Right atrium auricular region (tissue), 2 donors: ENCODE data around the gene MORN1. TPM values are rescaled to one million over a fixed set of nuclear protein-coding genes. Genes with fewer than 3 reads are reported as not detected.

Experiments used
- DNase-seq: peaks from one replicate; pipeline ENCODE4 v3.0.0-alpha.2; 2019; ENCODE audit warnings: low spot score
- H3K27ac ChIP-seq, 2 donors: fragments of 200-600 bp; sonication (generic); 1 replicate in 1 of 2; 2 replicates in 1 of 2; pipeline ENCODE4 v1.5.1; 2016 to 2019
- H3K27me3 ChIP-seq, 2 donors: fragments of 200-600 bp; sonication (generic); one replicate each; pipeline versions ENCODE4 v1.5.1 to v1.6.0; 2017 to 2019
- H3K36me3 ChIP-seq: fragments of 200-600 bp; sonication (generic); one replicate; pipeline ENCODE4 v1.5.1; 2016
- H3K4me1 ChIP-seq, 2 donors: fragments of 200-600 bp; sonication (generic); one replicate each; pipeline versions ENCODE4 v1.5.1 to v1.6.0; 2017 to 2019
- H3K4me3 ChIP-seq, 2 donors: fragments of 200-600 bp; sonication (generic); 1 replicate in 1 of 2; 2 replicates in 1 of 2; pipeline ENCODE4 v1.5.1; 2017 to 2019; ENCODE audit warnings: mild to moderate bottlenecking in 1 of 2, moderate library complexity in 1 of 2
- H3K9me3 ChIP-seq, 2 donors: fragments of 200-600 bp; sonication (generic); one replicate each; pipeline ENCODE4 v1.5.1; 2019
- total RNA-seq, 2 donors: library from RNA; depleted of rRNA; stranded (reverse); fragments of >200 nt; gene quantifications; one replicate each; pipeline ENCODE4 v1.1.0, GENCODE V29; 2016
- TF ChIP-seq, protein P1 (sequence below), 2 donors: fragments of 200-600 bp; sonication (generic); IDR thresholded peaks; one replicate each; pipeline ENCODE4 v1.5.1; 2019; ENCODE audit warnings: antibody characterized with exemption in 2 of 2

The MORN1 gene
- total RNA-seq, 2 donors from 2014 or later = 2.2 to 3.8 TPM

DNA sequence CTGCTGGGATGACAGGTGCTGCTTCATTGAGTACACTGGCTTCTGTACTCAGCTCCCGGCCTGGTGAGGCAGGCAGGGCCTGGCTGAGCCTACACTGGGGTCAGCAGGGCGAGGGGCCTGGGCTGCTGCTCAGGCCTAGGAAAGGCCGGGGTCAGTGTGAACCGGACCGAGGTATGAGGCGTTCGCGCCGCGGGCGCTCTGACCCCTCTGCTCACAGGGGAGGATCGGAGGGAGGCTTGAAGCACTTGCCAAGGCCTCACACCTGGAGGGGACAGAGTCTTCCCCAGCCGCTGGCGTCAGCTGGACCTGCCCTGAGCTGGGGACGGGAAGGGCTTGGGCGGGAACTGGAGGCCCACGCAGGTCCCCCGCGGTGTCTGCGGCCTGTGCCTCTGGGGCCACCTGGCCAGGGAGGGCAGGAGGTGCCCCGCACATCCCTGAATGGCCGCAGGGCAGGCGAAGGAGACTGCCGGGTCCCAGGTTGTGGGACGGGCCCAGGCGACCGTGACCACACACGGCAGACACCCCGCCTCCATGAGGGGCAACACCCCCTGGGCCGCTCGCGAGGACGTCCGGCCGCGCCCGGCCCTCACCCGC lies 20.5 kb upstream of the MORN1 start:
- peaks cover 0 to 32% of the 10 kb centered on the region in 2 donors for H3K4me1 ChIP-seq

DNA sequence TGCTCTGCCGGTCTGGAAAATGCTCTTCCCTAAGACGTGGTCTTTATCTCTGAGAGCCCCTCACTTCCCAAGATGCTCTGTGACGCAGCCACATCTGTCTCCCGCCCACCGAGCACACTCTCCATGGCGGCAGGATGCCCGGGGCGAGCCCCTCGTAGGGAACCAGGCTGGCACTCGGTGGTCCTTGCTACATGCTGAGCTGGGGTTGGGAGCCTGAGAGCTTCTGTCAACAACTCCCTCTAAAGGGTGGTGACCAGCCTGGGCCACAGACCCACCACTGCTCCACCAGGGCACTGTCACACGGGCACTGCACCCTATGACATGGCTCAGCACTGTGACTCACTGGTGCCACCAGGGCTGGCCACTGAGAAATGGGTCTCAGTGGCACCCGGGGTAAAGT lies 18.4 kb upstream of the MORN1 start:
- peaks cover 15% of the 10 kb centered on the region for H3K36me3 ChIP-seq
- no peaks in the 10 kb centered on the region for H3K9me3 ChIP-seq
- no peak overlapping the region for H3K4me3 ChIP-seq
- TF ChIP-seq, protein P1, sequence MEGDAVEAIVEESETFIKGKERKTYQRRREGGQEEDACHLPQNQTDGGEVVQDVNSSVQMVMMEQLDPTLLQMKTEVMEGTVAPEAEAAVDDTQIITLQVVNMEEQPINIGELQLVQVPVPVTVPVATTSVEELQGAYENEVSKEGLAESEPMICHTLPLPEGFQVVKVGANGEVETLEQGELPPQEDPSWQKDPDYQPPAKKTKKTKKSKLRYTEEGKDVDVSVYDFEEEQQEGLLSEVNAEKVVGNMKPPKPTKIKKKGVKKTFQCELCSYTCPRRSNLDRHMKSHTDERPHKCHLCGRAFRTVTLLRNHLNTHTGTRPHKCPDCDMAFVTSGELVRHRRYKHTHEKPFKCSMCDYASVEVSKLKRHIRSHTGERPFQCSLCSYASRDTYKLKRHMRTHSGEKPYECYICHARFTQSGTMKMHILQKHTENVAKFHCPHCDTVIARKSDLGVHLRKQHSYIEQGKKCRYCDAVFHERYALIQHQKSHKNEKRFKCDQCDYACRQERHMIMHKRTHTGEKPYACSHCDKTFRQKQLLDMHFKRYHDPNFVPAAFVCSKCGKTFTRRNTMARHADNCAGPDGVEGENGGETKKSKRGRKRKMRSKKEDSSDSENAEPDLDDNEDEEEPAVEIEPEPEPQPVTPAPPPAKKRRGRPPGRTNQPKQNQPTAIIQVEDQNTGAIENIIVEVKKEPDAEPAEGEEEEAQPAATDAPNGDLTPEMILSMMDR (IDR thresholded peaks at IDR 0.05) = no peak
- H3K27ac ChIP-seq = no peak overlapping the region
- H3K4me1 ChIP-seq = peaks cover 0 to 32% of the 10 kb centered on the region in 2 donors
- DNase-seq = no peak
- H3K27me3 ChIP-seq = no peaks in the 10 kb centered on the region

More for the DNA sequence above, 20.5 kb upstream of the MORN1 start:
- H3K36me3 ChIP-seq = no peaks in the 10 kb centered on the region
- H3K9me3 ChIP-seq = no peaks in the 10 kb centered on the region
- DNase-seq = no peak
- H3K4me3 ChIP-seq = peak overlapping the region; percentile 76 to 86
- H3K27ac ChIP-seq = peak overlapping the region; percentile 81 to 84
- no peaks in the 10 kb centered on the region for H3K27me3 ChIP-seq
- TF ChIP-seq, protein P1 (IDR thresholded peaks at IDR 0.05) = no peak

DNA sequence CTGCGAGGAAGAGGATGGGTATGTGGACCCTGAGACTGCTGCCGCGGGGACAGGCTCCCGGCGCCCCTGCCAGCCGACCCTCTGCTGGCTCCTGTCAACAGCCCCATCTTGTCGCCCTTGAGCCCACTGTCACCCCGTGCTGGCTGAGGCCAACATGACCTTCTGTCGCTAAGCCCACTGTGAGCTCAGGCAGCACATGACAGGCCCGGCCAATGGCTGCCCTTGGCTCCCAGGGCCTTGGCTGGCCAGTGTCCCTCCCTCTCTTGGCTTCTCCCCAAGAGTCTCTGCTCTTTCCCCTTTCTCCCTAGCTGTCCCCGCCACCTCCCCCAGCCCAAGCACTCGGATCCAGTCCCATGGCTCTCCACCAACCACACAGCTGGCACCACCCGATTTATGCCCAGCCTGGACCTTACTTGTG lies 17.5 kb upstream of the MORN1 start:
- DNase-seq = no peak
- no peaks in the 10 kb centered on the region for H3K9me3 ChIP-seq
- H3K4me3 ChIP-seq = no peak overlapping the region
- peaks cover 0 to 25% of the 10 kb centered on the region in 2 donors for H3K4me1 ChIP-seq
- peak overlapping the region; percentile 21 to 40 for H3K27ac ChIP-seq
- H3K27me3 ChIP-seq = no peaks in the 10 kb centered on the region
- TF ChIP-seq, protein P1 (IDR thresholded peaks at IDR 0.05) = no peak
- peaks cover 23% of the 10 kb centered on the region for H3K36me3 ChIP-seq

DNA sequence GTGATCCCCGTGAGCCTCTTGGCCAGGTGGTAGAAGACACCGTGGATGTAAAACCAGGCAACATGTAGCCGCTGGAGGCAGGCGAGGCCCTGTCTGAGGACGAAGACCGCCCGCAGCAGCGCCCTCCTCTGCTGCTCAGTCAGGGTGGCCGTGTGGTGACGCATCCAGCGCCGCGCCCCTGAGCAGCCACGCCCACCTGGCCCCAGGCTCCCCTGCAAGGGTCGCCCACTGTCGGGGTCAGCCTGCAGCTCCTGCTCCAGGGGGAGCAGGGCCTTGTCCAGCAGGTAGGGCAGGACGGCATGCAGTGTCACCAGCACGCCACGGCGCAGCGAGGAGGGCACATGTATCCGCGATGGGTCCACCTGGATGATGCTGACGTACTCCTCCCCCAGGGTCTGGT lies 17.1 kb upstream of the MORN1 start:
- no peak for DNase-seq
- TF ChIP-seq, protein P1 (IDR thresholded peaks at IDR 0.05) = no peak
- Histone ChIP-seq H3K4me1 (peaks cover 0 to 21% of the 10 kb centered on the region in 2 donors), H3K36me3 (peaks cover 28% of the 10 kb centered on the region), H3K9me3 (no peaks in the 10 kb centered on the region), H3K27ac (peak overlapping the region; percentile 21 to 40), H3K4me3 (no peak overlapping the region), H3K27me3 (no peaks in the 10 kb centered on the region)

DNA sequence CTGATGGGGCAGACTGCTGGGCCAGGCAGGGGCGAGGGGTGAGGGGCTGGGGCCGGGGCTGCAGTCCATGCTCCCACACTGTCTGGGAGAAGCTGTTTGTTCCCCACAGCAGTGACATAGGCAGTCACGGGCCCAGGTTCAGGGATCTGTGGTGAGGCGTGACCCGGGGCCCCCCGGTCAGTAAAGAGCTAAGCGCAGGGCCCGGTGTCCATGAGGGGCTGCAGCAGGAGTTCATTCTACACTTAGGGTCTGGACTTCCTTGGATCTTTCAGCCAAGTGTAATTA lies 16.6 kb upstream of the MORN1 start:
- Histone ChIP-seq H3K36me3 (peaks cover 33% of the 10 kb centered on the region), H3K27me3 (no peaks in the 10 kb centered on the region), H3K4me1 (peaks cover 0 to 15% of the 10 kb centered on the region in 2 donors), H3K27ac (no peak overlapping the region), H3K9me3 (no peaks in the 10 kb centered on the region), H3K4me3 (no peak overlapping the region)
- no peak for DNase-seq
- TF ChIP-seq, protein P1 (IDR thresholded peaks at IDR 0.05) = no peak
